ENCODE measurements around the gene AKAP11. TPM values are rescaled to one million over a fixed set of nuclear protein-coding genes. Genes with fewer than 3 reads are reported as not detected.

The AKAP11 gene
- total RNA-seq, 1 donor from 2014 or later = 31.5 TPM

- H3K9me3 ChIP-seq (ENCODE audit: low read depth) = no peaks in the 10 kb centered on the region
- no peaks in the 10 kb centered on the region for H3K4me1 Mint-ChIP-seq
- no peak overlapping the region for H2AFZ ChIP-seq (replicated peaks)
- no peak overlapping the region for H3K4me3 Mint-ChIP-seq
- TF ChIP-seq EZH2phosphoT487 (IDR thresholded peaks at IDR 0.05) (no peak), EZH2 (IDR thresholded peaks at IDR 0.05) (no peak)
- TF ChIP-seq, protein P1, sequence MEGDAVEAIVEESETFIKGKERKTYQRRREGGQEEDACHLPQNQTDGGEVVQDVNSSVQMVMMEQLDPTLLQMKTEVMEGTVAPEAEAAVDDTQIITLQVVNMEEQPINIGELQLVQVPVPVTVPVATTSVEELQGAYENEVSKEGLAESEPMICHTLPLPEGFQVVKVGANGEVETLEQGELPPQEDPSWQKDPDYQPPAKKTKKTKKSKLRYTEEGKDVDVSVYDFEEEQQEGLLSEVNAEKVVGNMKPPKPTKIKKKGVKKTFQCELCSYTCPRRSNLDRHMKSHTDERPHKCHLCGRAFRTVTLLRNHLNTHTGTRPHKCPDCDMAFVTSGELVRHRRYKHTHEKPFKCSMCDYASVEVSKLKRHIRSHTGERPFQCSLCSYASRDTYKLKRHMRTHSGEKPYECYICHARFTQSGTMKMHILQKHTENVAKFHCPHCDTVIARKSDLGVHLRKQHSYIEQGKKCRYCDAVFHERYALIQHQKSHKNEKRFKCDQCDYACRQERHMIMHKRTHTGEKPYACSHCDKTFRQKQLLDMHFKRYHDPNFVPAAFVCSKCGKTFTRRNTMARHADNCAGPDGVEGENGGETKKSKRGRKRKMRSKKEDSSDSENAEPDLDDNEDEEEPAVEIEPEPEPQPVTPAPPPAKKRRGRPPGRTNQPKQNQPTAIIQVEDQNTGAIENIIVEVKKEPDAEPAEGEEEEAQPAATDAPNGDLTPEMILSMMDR (IDR thresholded peaks at IDR 0.05) = no peak
- H3K79me2 ChIP-seq (ENCODE audit: low read depth) = no peaks in the 10 kb centered on the region
- H3K27me3 Mint-ChIP-seq (ENCODE audit: insufficient read depth, low read depth) = peaks cover 4% of the 10 kb centered on the region
- H3K36me3 ChIP-seq = no peaks in the 10 kb centered on the region
- H3K27ac ChIP-seq = no peak overlapping the region
- no peaks in the 10 kb centered on the region for H3K4me1 ChIP-seq
- H3K27ac Mint-ChIP-seq = no peak overlapping the region
- no peaks in the 10 kb centered on the region for H3K36me3 Mint-ChIP-seq
- no peaks in the 10 kb centered on the region for H3K27me3 ChIP-seq
- H3K9me3 Mint-ChIP-seq = no peaks in the 10 kb centered on the region
- DNase-seq (ENCODE audit: low spot score) = no peak
- no peaks in the 10 kb centered on the region for H3F3A ChIP-seq (ENCODE audit: low read depth)
- H4K20me1 ChIP-seq (ENCODE audit: low read depth) = no peaks in the 10 kb centered on the region
- H3K4me2 ChIP-seq = no peak overlapping the region
- no peak overlapping the region for H3K9ac ChIP-seq
- no peak overlapping the region for H3K4me3 ChIP-seq
Observed at GRCh38 chr13:42348576-42348975, 76.6 kb downstream of the AKAP11 start.

GRCh38 chr13:42350141-42350540, 78.2 kb downstream of the AKAP11 start:
- Mint-ChIP-seq H3K9me3 (no peaks in the 10 kb centered on the region), H3K27ac (no peak overlapping the region), H3K27me3 (ENCODE audit: insufficient read depth, low read depth) (peaks cover 2% of the 10 kb centered on the region), H3K4me1 (no peaks in the 10 kb centered on the region), H3K4me3 (no peak overlapping the region), H3K36me3 (no peaks in the 10 kb centered on the region)
- Histone ChIP-seq H3K9ac (no peak overlapping the region), H3K4me1 (no peaks in the 10 kb centered on the region), H3K36me3 (no peaks in the 10 kb centered on the region), H3K79me2 (ENCODE audit: low read depth) (no peaks in the 10 kb centered on the region), H3F3A (ENCODE audit: low read depth) (no peaks in the 10 kb centered on the region), H3K4me2 (no peak overlapping the region), H3K4me3 (no peak overlapping the region), H4K20me1 (ENCODE audit: low read depth) (no peaks in the 10 kb centered on the region), H3K9me3 (ENCODE audit: low read depth) (no peaks in the 10 kb centered on the region), H3K27ac (no peak overlapping the region), H3K27me3 (no peaks in the 10 kb centered on the region), H2AFZ (replicated peaks) (no peak overlapping the region)
- TF ChIP-seq EZH2phosphoT487 (IDR thresholded peaks at IDR 0.05) (no peak), EZH2 (IDR thresholded peaks at IDR 0.05) (no peak)
- TF ChIP-seq, protein P1 (IDR thresholded peaks at IDR 0.05) = no peak
- DNase-seq (ENCODE audit: low spot score) = no peak

GRCh38 chr13:42354241-42355091, 82.5 kb downstream of the AKAP11 start:
- no peak overlapping the region for H3K4me3 Mint-ChIP-seq
- Histone ChIP-seq H3K9ac (no peak overlapping the region), H3K4me1 (no peaks in the 10 kb centered on the region), H3K9me3 (ENCODE audit: low read depth) (no peaks in the 10 kb centered on the region), H3K27me3 (no peaks in the 10 kb centered on the region), H3K36me3 (no peaks in the 10 kb centered on the region), H2AFZ (replicated peaks) (peak overlapping the region; percentile 11), H3K4me2 (no peak overlapping the region), H3K27ac (no peak overlapping the region), H3F3A (ENCODE audit: low read depth) (no peaks in the 10 kb centered on the region), H3K79me2 (ENCODE audit: low read depth) (no peaks in the 10 kb centered on the region), H4K20me1 (ENCODE audit: low read depth) (no peaks in the 10 kb centered on the region), H3K4me3 (no peak overlapping the region)
- H3K27ac Mint-ChIP-seq = no peak overlapping the region
- TF ChIP-seq EZH2phosphoT487 (IDR thresholded peaks at IDR 0.05) = no peak
- TF ChIP-seq, protein P1 (IDR thresholded peaks at IDR 0.05) = no peak
- TF ChIP-seq EZH2 (IDR thresholded peaks at IDR 0.05) = no peak
- no peaks in the 10 kb centered on the region for H3K9me3 Mint-ChIP-seq
- no peaks in the 10 kb centered on the region for H3K36me3 Mint-ChIP-seq
- H3K27me3 Mint-ChIP-seq (ENCODE audit: insufficient read depth, low read depth) = peaks cover 2% of the 10 kb centered on the region
- no peaks in the 10 kb centered on the region for H3K4me1 Mint-ChIP-seq
- peak; percentile 52 for DNase-seq (ENCODE audit: low spot score)

All from neural progenitor cell (in vitro differentiated cells).